HG03378 (cell line): Measurements from ENCODE around the gene ARHGAP9.

ENCODE experiments used
- ATAC-seq: cut with Tn5 transposase; IDR thresholded peaks from one replicate; pipeline ENCODE4 v1.9.1; 2021; ENCODE audit warnings: mild to moderate bottlenecking, moderate library complexity; ENCODE audit not compliant: unreplicated experiment

Gene ARHGAP9

DNA sequence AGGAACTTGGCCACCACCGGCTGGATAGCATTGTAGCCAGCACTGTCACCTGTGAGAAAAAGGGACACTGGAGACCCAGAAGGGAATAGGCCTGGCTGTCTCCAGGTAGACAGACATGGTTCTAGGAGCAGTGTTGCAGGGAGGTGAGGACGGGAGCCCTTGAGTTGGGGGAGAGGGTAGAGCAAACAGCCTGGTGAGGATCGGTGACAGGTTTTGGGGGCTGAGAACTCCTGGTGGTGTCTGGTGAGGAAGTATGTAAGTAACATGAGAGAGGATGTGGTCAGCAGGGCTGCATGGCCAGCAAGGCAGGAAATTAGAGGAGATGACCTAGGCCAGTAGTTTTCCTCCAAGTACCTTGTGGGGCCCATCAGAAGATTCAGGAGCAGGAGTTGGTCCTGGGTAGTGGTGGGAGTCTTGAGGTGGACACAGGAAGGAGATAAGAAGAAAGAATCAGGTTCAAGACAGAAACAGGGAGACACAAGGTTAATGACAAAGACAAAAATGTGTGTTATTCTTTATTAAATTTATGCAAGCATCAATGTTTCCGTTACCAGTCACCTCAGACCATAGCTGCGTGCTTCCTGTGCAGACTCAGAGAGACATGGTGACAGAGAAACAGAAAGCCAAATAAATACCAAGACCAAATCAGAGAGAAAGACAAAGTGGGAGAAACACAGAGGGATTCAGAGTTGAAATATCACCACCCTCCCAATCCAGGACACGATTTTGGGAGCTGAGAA, at the start of gene ARHGAP9:
TSS of gene ARHGAP9 (minus strand) at position 491 of the 740 bp plus-strand sequence. CDS start at position 31, 460 bp downstream.
- no peak for ATAC-seq

DNA sequence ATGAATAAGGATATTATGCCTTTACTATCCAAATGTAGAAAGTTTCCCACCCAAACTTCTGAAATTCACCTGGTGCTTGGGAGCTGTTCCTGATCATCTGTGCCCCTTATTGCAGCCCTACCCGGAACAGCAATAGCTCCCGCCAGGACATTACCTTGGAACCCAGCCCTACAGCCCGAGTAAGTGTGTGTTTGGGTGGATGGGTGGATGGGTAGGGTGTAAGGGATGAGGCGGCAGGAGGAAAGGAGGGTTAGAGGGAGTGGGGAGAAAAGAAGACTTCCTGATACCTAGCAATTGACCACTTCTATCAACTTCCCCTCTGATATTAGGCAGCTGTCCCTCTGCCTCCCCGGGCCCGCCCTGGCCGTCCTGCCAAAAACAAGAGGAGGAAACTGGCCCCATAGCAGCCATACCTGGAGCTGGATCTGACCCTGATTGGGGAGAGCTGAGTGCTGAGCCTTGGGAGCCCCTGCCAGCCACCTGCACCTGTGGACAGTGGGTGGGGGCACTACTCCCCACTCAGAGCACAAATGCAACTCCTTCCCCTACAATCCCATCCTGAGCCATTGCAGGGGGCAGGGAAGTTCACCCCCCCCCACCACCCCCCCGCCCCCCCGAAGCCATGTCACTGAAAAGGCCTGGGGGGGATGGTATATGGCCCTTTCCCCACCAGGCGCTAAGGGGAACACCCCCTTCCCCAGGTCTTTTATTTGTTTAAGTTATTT, 49.3 kb upstream of the ARHGAP9 start:
- no peak for ATAC-seq

DNA sequence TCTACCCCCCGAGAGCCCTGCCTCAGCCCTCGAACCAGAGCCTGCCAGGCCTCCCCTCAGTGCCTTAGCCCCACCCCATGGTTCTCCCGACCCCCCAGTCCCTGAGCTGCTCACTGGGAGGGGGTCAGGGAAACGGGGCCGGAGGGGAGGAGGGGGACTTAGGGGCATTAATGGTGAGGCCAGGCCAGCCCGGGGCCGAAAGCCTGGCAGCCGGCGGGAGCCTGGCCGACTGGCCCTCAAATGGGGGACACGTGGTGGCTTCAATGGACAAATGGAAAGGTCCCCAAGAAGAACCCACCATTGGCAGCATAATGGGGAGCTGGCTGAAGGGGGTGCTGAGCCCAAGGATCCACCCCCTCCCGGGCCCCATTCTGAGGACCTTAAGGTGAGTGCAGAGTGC, 48.5 kb upstream of the ARHGAP9 start:
- no peak for ATAC-seq

DNA sequence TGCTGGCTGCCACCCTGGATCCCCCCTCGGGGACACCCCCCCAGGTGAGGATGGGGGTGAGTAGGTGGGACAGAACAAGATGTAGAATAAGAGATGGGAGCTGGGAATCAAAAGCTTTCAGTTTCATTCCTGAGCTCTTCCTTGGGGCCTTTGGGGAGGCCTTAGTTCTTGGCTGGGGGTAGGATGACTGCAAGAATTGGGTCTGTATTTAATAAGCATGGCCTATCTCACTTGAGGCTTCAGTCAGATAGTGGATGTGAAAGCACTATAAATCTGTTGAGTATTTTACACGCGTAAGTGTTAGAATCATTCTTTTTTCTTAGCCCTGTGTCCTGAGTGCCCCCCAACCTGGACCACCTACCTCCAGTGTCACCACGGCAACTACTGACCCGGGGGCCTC, 47.5 kb upstream of the ARHGAP9 start:
- no peak for ATAC-seq

DNA sequence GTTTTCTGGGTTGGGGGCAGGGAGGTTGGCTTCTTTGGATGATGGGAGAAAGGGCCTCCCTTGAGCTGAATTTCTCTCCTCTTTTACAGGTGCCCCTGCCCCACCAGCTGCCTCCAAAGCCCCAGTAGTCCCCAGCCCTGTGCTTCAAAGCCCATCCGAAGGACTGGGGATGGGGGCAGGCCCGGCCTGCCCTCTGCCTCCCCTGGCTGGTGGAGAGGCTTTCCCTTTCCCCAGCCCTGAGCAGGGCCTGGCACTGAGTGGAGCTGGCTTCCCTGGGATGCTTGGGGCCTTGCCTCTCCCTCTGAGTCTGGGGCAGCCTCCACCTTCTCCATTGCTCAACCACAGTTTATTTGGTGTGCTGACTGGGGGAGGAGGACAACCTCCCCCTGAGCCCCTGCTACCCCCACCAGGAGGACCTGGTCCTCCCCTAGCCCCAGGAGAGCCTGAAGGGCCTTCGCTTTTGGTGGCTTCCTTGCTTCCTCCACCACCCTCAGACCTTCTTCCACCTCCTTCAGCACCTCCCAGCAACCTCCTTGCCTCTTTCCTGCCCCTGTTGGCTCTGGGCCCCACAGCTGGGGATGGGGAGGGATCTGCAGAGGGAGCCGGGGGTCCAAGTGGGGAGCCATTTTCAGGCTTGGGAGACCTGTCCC, 46.9 kb upstream of the ARHGAP9 start:
- ATAC-seq: no peak

DNA sequence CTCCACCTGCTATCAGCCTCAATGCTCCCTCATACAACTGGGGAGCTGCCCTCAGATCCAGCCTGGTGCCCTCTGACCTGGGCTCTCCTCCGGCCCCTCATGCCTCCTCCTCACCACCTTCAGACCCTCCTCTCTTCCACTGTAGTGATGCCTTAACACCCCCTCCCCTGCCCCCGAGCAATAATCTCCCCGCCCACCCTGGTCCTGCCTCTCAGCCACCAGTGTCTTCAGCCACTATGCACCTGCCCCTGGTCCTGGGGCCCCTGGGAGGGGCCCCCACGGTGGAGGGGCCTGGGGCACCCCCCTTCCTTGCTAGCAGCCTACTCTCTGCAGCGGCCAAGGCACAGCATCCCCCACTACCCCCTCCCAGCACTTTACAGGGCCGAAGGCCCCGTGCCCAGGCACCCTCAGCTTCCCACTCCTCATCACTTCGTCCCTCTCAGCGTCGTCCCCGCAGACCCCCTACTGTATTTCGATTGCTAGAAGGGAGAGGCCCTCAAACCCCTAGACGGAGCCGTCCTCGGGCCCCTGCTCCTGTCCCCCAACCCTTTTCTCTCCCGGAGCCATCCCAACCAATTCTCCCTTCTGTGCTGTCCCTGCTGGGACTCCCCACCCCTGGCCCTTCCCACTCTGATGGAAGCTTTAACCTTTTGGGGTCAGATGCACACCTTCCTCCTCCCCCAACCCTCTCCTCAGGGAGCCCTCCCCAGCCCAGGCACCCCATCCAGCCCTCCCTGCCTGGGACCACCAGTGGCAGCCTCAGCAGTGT, 46.1 kb upstream of the ARHGAP9 start:
- no peak for ATAC-seq

DNA sequence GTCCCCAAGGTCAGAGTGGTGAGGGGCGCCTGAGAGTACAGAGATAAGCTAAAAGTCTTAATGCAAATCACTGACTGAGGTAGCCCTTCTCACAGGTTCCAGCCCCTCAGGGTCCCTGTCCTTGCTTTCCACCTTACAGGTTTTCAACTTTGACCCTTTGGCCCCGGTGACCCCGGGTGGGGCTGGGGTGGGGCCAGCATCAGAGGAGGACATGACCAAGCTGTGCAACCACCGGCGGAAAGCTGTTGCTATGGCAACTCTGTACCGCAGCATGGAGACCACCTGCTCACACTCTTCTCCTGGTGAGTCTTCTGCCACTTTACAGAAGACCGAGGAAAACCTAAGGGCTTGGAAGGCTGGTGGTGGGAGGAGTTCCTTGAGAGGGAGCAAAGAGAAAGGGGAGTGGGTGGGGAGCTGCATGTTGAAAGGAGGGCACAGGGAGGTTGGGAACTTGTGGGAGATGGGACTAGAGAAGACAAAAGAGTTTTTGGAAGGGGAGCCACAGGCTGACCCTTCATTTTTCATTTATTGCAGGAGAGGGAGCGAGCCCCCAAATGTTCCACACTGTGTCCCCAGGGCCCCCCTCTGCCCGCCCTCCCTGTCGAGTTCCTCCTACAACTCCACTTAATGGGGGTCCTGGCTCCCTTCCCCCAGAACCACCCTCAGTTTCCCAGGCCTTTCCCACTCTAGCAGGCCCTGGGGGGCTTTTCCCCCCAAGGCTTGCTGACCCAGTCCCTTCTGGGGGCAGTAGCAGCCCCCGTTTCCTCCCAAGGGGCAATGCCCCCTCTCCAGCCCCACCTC, 45.3 kb upstream of the ARHGAP9 start:
- ATAC-seq: no peak

DNA sequence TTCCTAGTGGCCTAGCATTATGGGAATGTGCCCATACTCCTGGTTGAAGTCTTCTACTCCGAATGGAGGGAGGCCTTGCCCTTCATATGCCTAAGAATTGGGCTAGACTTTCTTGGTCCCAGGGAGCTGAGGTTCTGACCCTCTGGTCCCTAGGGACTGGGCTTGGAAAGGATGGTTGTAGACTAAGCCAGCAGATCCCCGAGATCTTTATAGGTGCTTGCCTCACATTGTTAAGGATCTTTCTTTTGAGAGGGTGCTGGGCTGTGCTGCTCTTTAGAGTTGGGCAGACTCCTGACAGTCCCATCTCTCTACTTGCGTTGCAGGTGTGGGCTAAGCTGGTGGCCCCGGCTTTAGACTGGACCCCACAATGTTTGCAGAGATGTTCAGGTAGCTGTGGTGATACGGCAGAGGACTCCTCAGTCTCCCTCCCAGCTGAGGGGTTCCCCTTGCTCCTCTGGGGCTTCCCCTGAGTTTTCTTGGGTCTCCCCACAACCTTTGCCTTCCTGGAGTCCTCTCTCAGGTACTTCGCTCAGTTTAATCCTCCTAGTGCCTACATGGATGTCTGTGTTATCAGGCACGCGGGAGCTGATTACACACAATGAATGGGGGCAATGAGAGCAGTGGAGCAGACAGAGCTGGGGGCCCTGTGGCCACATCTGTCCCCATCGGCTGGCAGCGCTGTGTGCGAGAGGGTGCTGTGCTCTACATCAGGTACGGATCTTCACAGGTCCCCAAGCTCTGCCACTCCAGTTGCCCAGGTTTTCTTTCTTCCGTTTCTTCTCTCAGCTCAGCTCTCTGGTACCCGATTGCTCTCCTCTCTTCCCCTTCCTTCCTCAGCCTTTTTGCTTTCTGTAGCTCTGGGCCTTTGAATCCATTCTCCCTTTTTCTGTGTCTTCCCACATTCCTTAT, 44.3 kb upstream of the ARHGAP9 start:
- ATAC-seq: no peak

DNA sequence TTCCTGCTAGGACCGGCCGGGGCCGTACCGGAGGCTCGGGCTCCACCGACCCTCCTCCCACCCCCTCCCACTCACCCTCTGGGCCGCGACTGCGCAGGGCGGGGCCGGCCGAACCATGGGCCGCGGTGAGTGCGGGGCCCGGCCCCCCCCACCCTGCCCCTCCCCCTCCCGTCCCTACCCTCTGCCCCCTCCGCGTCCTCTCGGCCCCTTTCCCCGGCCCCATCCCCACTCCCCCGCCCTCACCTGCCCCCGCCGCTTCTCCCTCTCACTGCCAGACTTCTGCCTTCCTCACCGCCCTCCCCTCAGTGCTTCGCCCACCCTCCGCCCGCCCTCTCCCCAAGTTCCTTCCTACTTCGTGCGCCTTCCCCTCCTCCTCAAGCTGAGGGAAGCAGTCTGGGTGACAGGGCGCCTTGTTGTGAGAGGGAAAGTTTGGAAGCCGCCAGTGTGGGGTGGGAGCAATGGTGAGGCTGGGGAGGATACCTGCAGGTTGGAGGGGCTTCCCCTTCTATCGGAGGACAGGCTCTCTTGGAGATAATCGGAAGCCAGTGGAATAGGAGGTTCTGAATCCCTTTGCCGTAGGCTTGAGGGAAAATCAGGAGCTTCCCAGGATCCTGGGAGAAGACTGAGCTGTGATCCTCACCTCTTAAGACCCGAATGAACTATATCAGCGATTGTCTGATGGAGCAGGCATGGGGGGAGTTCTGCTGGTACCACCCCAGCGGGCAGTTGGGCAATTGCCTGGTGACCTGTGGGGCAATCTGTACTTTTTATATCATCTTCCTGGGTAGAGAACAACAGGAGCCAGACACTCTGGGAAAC, 43.4 kb upstream of the ARHGAP9 start:
- no peak for ATAC-seq

DNA sequence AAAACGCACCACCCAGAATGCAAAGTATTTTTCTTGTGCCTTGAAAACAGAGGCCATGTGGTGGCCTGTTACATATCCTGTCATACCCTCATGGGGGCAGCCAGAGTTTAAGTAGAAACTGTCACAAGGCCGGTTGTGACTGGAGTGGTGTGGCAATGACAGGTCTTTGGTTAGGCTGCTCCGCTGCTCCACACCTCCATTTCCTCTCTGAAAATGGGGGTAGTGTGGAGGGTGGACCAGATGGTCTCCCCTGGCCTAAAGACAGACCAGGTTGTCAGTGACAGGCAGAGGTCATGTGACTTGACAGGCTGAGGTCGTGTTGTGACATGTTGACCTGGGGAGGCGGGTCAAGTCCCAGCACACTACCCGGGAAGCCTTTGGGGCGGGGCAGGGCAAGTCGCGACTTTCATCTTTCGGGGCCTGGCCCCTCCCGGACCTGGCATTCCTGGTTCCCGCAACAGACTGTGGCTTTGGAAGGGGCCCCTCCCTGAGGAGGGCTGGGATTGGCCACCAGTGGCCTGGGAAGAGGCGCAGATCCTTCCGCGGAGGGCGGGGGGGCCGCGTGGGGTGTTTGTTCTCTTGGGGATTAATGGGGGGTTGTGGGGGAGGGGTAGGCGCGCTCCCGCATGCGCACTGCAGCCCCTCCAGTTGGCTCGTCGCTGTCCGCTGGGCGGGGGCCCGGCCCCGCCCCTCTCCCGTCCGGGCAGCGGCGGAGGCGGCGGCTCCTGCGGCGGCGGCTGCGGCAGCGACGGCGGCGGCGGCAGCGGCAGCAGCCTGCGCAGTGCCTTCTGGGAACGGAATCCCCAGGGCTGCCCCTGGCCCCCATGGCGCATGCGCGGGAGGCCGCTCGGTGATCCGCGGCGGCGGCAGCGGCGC, 42.6 kb upstream of the ARHGAP9 start, which contains the start of gene MBD6:
TSS of gene MBD6 (plus strand) at position 814 of the 876 bp plus-strand sequence. CDS start 1,480 bp downstream, outside the sequence.
- ATAC-seq: peak; percentile 42

DNA sequence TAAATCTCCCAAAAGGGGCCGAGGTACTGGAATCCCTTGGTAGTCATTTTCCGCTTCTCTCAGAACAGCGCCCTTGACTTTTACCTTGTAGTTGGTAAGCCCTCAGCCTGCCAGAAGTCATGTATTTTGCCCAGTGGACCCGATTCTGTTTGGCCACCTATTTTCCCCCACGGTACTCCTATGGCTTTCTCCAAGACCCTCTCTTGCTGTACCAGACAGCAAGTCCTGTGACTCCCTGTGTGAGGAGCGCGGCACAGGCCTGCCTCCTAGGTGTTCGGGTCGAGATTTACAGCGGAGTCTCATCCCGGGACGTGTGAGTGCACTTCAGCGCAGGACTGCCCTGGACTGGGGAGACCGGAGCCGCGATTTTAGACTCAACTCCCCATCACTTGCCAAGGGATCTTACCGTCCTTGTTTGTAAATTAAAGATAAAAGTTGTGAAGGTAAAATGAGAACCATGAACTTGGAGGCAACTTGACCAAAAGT, 41.9 kb upstream of the ARHGAP9 start:
- no peak for ATAC-seq

DNA sequence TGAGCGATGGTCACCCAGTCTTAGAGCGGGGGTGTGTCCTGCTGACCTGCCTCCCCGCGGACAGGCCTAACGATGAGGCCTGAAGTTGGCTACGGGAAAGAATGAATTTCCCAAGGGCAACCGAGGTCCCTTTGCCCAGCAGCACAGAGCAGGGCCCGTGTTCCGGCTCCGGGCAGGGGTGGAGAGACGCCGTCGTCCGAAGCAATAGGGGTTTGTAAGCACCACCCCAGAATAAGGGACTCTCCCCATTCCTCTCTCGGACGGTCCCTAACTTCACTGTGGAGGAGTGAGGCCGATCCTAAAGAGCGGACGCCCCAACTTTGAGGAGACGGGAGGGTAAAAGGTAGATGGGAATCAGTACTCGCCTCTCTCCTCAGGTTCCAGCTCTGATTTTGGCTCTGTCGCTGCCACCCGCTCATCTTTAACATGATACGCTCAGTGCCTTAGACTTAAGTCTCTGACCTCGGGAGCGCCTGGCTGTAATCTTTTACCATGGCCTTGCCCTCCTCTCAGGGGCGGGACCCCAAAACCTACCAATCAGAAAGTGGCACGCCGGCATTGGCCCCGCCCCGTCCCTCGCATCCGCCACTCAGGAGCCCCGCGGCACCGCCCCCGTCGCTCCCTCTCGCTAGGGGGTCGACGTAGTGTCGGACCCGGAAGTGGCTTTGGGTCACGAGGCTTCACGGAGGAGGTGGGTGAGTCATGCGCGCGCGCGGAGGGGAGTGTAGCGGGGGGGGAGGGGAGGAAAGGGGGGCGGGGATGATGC, 40.6 kb upstream of the ARHGAP9 start, which contains the start of gene DDIT3:
TSS of gene DDIT3 (minus strand) at position 462 of the 766 bp plus-strand sequence. CDS start 3,108 bp downstream, outside the sequence.
- peak; percentile 69 for ATAC-seq

DNA sequence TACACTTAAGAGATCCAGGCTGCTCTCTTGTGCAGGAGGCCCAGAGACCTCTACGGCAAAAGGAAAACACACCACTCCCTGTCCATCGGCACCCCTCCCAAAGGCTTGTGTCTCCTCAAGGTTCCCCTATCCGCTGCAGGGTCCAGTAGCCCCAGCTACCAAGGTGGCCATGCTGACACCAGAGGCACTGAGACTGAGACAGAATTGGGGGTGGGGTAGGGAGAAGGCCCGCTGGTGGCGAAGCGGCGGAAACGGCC, 40.1 kb upstream of the ARHGAP9 start:
- no peak for ATAC-seq

DNA sequence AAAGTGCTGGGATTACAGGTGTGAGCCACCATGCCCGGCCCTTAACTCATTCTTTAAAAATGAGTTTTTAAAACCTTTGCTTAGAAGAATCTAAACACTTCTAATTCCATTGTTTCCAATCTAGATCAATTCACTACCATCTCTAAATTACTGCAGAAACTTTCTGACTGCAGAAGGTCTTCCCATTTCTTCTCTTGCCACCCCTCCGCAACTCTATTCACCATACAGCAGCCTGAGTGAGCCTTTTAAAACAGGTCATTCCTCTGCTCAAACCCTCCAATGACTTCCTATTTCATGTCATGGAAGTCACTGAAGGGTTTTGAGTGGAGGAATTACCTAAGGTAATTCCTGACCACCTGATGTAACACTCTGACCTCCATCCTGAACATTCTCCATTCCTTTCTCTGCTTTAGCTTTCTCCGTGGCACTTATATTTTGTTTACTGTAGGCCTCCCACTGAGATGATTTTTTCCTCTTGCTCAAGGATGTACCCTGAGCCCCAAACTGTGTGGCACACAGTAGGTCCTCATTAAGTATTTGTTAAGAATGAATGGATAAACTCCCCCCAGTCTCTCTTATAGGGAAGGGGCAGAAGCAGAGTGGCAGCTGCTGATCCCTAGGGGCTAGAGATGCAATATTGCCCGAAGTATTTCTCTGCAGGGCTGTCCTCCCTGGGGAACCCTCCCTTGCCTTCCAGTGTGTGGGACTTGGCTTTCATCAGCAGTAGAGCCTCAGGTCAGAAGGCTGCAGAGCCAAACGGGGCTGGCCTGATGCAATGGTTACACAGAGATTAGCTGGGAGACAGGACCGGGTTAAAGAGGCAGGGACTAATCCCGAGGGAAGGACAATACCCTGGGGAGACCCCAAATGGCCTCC, 39.5 kb upstream of the ARHGAP9 start:
- ATAC-seq: no peak

DNA sequence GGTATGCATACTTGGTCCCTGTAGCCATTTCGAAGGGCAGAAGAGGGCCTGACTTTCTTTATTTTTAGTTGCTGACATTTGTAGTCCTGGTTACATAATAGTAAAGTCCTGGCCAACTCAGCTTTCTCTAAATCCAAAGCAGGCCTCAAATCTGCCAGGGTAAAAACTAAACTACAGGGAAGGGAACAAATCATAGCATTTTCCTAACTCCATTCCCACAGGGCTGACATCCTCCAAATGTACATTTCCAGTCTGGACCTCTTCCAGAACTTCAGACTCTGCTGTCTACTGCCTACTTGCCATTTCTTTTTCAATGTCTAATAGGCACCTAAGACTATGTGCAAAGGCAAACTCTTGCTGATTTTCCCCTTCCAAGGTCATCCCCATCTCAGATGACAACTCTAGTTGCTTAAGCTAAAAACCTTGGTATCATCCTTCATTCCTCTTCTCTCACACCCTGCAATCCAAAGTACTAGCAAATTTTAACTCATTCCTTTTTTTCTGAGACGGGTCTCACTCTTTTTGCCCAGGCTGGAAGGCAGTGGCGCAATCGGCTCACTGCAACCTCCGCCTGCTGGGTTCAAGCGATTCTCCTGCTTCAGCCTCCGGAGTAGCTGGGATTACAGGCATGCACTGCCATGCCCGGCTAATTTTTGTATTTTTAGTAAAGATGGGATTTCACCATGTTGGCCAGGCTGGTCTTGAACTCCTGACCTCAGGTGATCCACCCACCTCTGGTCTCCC, 38.7 kb upstream of the ARHGAP9 start:
- no peak for ATAC-seq
